IMR-90 (cell line): Measurements from ENCODE around the gene SAPCD1. TPM values are rescaled to one million over a fixed set of nuclear protein-coding genes. Genes with fewer than 3 reads are reported as not detected.

Source experiments
- ATAC-seq: fragments of 200-7000 bp; cut with Tn5 transposase; 2 replicates; pipeline ENCODE4 v1.9.1; 2020; ENCODE audit warnings: low read depth, mild to moderate bottlenecking, moderate library complexity
- BruUV-seq: library from RNA; stranded (reverse); fragments of 400-500 nt; replicated peaks from 2 replicates; lab custom pipeline; 2021; lab: Mats Ljungman, UMichigan
- CTCF ChIA-PET: fragments of 300-600 bp; formaldehyde crosslinking; extraction: SDS; loops from one replicate; lab custom pipeline; 2021; ENCODE audit warnings: antibody characterized with exemption; lab: Yijun Ruan, JAX
- POLR2A ChIA-PET: fragments of 300-600 bp; sonication (Branson Sonifier 250); formaldehyde crosslinking; loops from one replicate; lab custom pipeline; 2022; ENCODE audit warnings: antibody characterized with exemption; ENCODE audit not compliant: unreplicated experiment; lab: Charles Lee
- DNase-seq: peaks from one replicate; pipeline ENCODE4 v3.0.0; 2013
- H2AFZ ChIP-seq: replicated peaks from 2 replicates; pipeline ENCODE3; 2013; ENCODE audit warnings: low read length, mild to moderate bottlenecking; ENCODE audit not compliant: poor library complexity
- H2AK5ac ChIP-seq: 2 replicates; pipeline ENCODE4 v1.6.1; 2013; ENCODE audit warnings: low read depth, low read length, inconsistent platforms
- H2AK9ac ChIP-seq: replicated peaks from 2 replicates; pipeline ENCODE3; 2013; ENCODE audit warnings: mild to moderate bottlenecking, low read depth, low read length, moderate library complexity; ENCODE audit not compliant: poor library complexity
- H2BK120ac ChIP-seq: 2 replicates; pipeline ENCODE4 v1.6.1; 2013; ENCODE audit warnings: low read depth, low read length, inconsistent platforms
- H2BK15ac ChIP-seq: 3 replicates; pipeline ENCODE4 v1.6.1; 2013; ENCODE audit warnings: low read depth, low read length, inconsistent platforms
- H2BK20ac ChIP-seq: 2 replicates; pipeline ENCODE4 v1.6.1; 2013; ENCODE audit warnings: low read depth, mild to moderate bottlenecking, inconsistent platforms, low read length, moderate library complexity
- H2BK5ac ChIP-seq: 2 replicates; pipeline ENCODE4 v1.6.1; 2013; ENCODE audit warnings: mild to moderate bottlenecking, low read depth, low read length, inconsistent platforms; ENCODE audit not compliant: poor library complexity, severe bottlenecking
- H3K14ac ChIP-seq: replicated peaks from 2 replicates; pipeline ENCODE4 v1.6.1; 2013; ENCODE audit warnings: low read depth, low read length, inconsistent platforms
- H3K18ac ChIP-seq: 2 replicates; pipeline ENCODE4 v1.6.1; 2013; ENCODE audit warnings: low read depth, low read length, control low read depth
- H3K23ac ChIP-seq: 2 replicates; pipeline ENCODE4 v1.6.1; 2013; ENCODE audit warnings: low read depth, low read length, inconsistent platforms
- H3K27ac ChIP-seq: 2 replicates; pipeline ENCODE4 v1.5.1; 2013; ENCODE audit warnings: mild to moderate bottlenecking, control low read depth, low read length; ENCODE audit not compliant: insufficient read depth
- H3K27me3 ChIP-seq: 2 replicates; pipeline ENCODE4 v1.6.1; 2013; ENCODE audit warnings: low read length; ENCODE audit not compliant: control insufficient read depth, insufficient read depth
- H3K36me3 ChIP-seq: 2 replicates; pipeline ENCODE4 v1.6.1; 2013; ENCODE audit warnings: low read length, mixed read lengths; ENCODE audit not compliant: control insufficient read depth, insufficient read depth
- H3K4ac ChIP-seq: 2 replicates; pipeline ENCODE4 v1.6.1; 2013; ENCODE audit warnings: low read depth, low read length, inconsistent platforms
- H3K4me1 ChIP-seq: 2 replicates; pipeline ENCODE4 v1.6.1; 2013; ENCODE audit warnings: low read length, mixed read lengths; ENCODE audit not compliant: control insufficient read depth, insufficient read depth
- H3K4me2 ChIP-seq: 2 replicates; pipeline ENCODE4 v1.6.1; 2013; ENCODE audit warnings: low read depth, mild to moderate bottlenecking, control low read depth, low read length, moderate library complexity
- H3K4me3 ChIP-seq: 2 replicates; pipeline ENCODE4 v1.5.1; 2013; ENCODE audit warnings: low read depth, mild to moderate bottlenecking, control low read depth, low read length, moderate library complexity; ENCODE audit not compliant: insufficient read depth
- H3K56ac ChIP-seq: 2 replicates; pipeline ENCODE4 v1.6.1; 2013; ENCODE audit warnings: low read length, inconsistent platforms; ENCODE audit not compliant: insufficient read depth; ENCODE audit errors: extremely low read depth
- H3K79me1 ChIP-seq, 2 experiments: 2 replicates each; pipeline ENCODE4 v1.6.1; 2013; ENCODE audit warnings: low read length in 2 of 2, inconsistent platforms in 1 of 2, low read depth in 1 of 2
- H3K9ac ChIP-seq: 2 replicates; pipeline ENCODE4 v1.6.1; 2013; ENCODE audit warnings: low read depth, low read length, control low read depth
- H3K9me1 ChIP-seq: 2 replicates; pipeline ENCODE4 v1.6.1; 2013; ENCODE audit warnings: low read length, inconsistent platforms; ENCODE audit not compliant: insufficient read depth
- H3K9me3 ChIP-seq: 2 replicates; pipeline ENCODE4 v1.6.1; 2013; ENCODE audit warnings: low read length; ENCODE audit not compliant: control insufficient read depth, insufficient read depth
- H4K20me1 ChIP-seq: 2 replicates; pipeline ENCODE4 v1.6.1; 2013; ENCODE audit warnings: low read length, inconsistent platforms; ENCODE audit not compliant: insufficient read depth
- H4K5ac ChIP-seq: 2 replicates; pipeline ENCODE4 v1.6.1; 2013; ENCODE audit warnings: mild to moderate bottlenecking, low read depth, low read length, control low read depth
- H4K8ac ChIP-seq, 2 experiments: 2 replicates each; pipeline ENCODE4 v1.6.1; 2013; ENCODE audit warnings: low read depth in 2 of 2, low read length in 2 of 2, control low read depth in 1 of 2, inconsistent platforms in 1 of 2
- H4K91ac ChIP-seq: 2 replicates; pipeline ENCODE4 v1.6.1; 2013; ENCODE audit warnings: low read depth, low read length, inconsistent platforms; ENCODE audit not compliant: insufficient read depth
- BHLHE40 ChIP-seq: fragments of 150-350 bp; IDR thresholded peaks from 2 replicates; pipeline ENCODE4 v1.6.1; 2016; ENCODE audit warnings: mild to moderate bottlenecking, low read depth, low read length
- CEBPB ChIP-seq: IDR thresholded peaks from 2 replicates; pipeline ENCODE4 v1.6.1; 2012; ENCODE audit warnings: low read depth, low read length, improper control_type of control experiment
- CHD1 ChIP-seq: IDR thresholded peaks from 2 replicates; pipeline ENCODE4 v1.6.1; 2012; ENCODE audit warnings: low read depth, low read length, improper control_type of control experiment
- FOS ChIP-seq: fragments of 150-350 bp; IDR thresholded peaks from 2 replicates; pipeline ENCODE4 v1.6.1; 2016; ENCODE audit warnings: low read depth, low read length
- MAFK ChIP-seq: IDR thresholded peaks from 2 replicates; pipeline ENCODE4 v1.6.1; 2012; ENCODE audit warnings: low read depth, low read length, improper control_type of control experiment
- MAZ ChIP-seq: IDR thresholded peaks from 2 replicates; pipeline ENCODE4 v1.6.1; 2012; ENCODE audit warnings: low read depth, mild to moderate bottlenecking, low read length, improper control_type of control experiment, moderate library complexity, borderline replicate concordance
- MXI1 ChIP-seq: IDR thresholded peaks from 2 replicates; pipeline ENCODE4 v1.6.1; 2012; ENCODE audit warnings: low read depth, mild to moderate bottlenecking, low read length, moderate library complexity, borderline replicate concordance
- NFE2L2 ChIP-seq: fragments of 150-350 bp; IDR thresholded peaks from 2 replicates; pipeline ENCODE4 v1.6.1; 2016; ENCODE audit warnings: low read depth, mild to moderate bottlenecking, low read length
- POLR2A ChIP-seq: IDR thresholded peaks from 2 replicates; pipeline ENCODE4 v1.6.1; 2012; ENCODE audit warnings: mild to moderate bottlenecking, low read depth, low read length
- RFX5 ChIP-seq: IDR thresholded peaks from 2 replicates; pipeline ENCODE4 v1.8.0; 2012; ENCODE audit warnings: low read depth, mild to moderate bottlenecking, low read length, moderate library complexity
- SMC3 ChIP-seq: fragments of 150-350 bp; IDR thresholded peaks from 2 replicates; pipeline ENCODE4 v1.6.1; 2016; ENCODE audit warnings: low read depth, mild to moderate bottlenecking, antibody characterized with exemption, low read length, moderate library complexity
- WGBS, 2 experiments: methylation state at CpG; one replicate each; pipeline versions ENCODE4 v1.1.5 to v1.1.7; 2013; ENCODE audit warnings: missing lambda C conversion rate in 2 of 2; ENCODE audit not compliant: insufficient read length in 1 of 2; ENCODE audit errors: extremely low coverage in 2 of 2; 5-methylcytosine and 5-hydroxymethylcytosine counted together
- dilution Hi-C: fragments of 300-500 bp; cut with HindIII; formaldehyde crosslinking; loops from one replicate; pipeline ENCODE4 v1.14.3; 2018; ENCODE audit warnings: low sequenced_read_pairs; ENCODE audit not compliant: unreplicated experiment
- in situ Hi-C: fragments of 300-500 bp; cut with MboI; formaldehyde crosslinking; loops from 3 replicates; pipeline ENCODE4 v1.14.3; 2019; ENCODE audit warnings: low sequenced_read_pairs, inconsistent platforms, mixed read lengths
- intact Hi-C: fragments of 100-400 bp; cut with micrococcal nuclease; formaldehyde crosslinking; loops from 2 replicates; pipeline ENCODE4 v1.10.0; 2022
- polyA plus RNA-seq, 3 experiments: library from polyadenylated mRNA; depleted of rRNA; stranded (reverse); fragments of >200 nt; gene quantifications; 2 replicates each; pipeline ENCODE4 v1.2.3, GENCODE V29; 2012; ENCODE audit warnings: low replicate concordance in 1 of 3
- total RNA-seq: library from RNA; depleted of rRNA; stranded (reverse); fragments of >200 nt; gene quantifications from 2 replicates; pipeline ENCODE4 v1.2.3, GENCODE V29; 2012

The SAPCD1 gene
- total and polyA plus RNA-seq, 2 of the 4 experiments (the other 2 are of a cell fraction), result 2.3 TPM; not detected in 1

GRCh38 chr6:31811645-31812044 lies 49.2 kb downstream of the SAPCD1 start:
- H3K56ac ChIP-seq, result no peak overlapping the region
- dilution Hi-C loops, result no loop called here
- no peaks in the 10 kb centered on the region for H3K36me3 ChIP-seq
- H3K23ac ChIP-seq, result no peak overlapping the region
- no peak overlapping the region for H2BK5ac ChIP-seq
- no peaks in the 10 kb centered on the region for H3K27me3 ChIP-seq
- H2AK9ac ChIP-seq, result no peak overlapping the region
- no peak overlapping the region for H3K4me2 ChIP-seq
- no peak overlapping the region for H2AK5ac ChIP-seq
- no peak overlapping the region for H3K4ac ChIP-seq
- H4K5ac ChIP-seq, result no peak overlapping the region
- no peak overlapping the region for H3K27ac ChIP-seq
- H2BK15ac ChIP-seq, result no peak overlapping the region
- TF ChIP-seq POLR2A (no peak), FOS (no peak), CEBPB (no peak), NFE2L2 (no peak), BHLHE40 (no peak), CHD1 (no peak), MAZ (no peak), RFX5 (no peak), MXI1 (no peak), MAFK (no peak), SMC3 (no peak)
- no peak overlapping the region for H3K9ac ChIP-seq
- no peaks in the 10 kb centered on the region for H3K9me1 ChIP-seq
- H2BK120ac ChIP-seq, result no peak overlapping the region
- no peak for DNase-seq
- peaks cover 4 to 6% of the 10 kb centered on the region in 2 experiments; a peak in 2 of 4 replicates for H3K79me1 ChIP-seq
- no peak overlapping the region for H3K4me3 ChIP-seq
- peaks cover 3% of the 10 kb centered on the region for H3K4me1 ChIP-seq
- no TSS peak for BruUV-seq
- no peak for ATAC-seq
- no peak overlapping the region for H4K8ac ChIP-seq
- H3K9me3 ChIP-seq, result no peaks in the 10 kb centered on the region
- H4K91ac ChIP-seq, result no peak overlapping the region
- no peak overlapping the region for H3K18ac ChIP-seq
- no peak overlapping the region for H3K14ac ChIP-seq
- H2BK20ac ChIP-seq, result no peak overlapping the region
- in situ Hi-C loops, result no loop called here
- intact Hi-C loops, result no loop called here
- H4K20me1 ChIP-seq, result no peaks in the 10 kb centered on the region; the same call in 1 of the 2 replicates
- POLR2A ChIA-PET, result no interaction called here
- H2AFZ ChIP-seq, result no peak overlapping the region
- CTCF ChIA-PET, result no interaction called here
- 88% methylated on average over 2 of the region's 12 CpGs; no CpG with 5 or more reads in 1 of the 2 experiments for WGBS, 2 experiments
